ENCODE measurements around the gene SMIM1.

SMIM1 gene

DNA sequence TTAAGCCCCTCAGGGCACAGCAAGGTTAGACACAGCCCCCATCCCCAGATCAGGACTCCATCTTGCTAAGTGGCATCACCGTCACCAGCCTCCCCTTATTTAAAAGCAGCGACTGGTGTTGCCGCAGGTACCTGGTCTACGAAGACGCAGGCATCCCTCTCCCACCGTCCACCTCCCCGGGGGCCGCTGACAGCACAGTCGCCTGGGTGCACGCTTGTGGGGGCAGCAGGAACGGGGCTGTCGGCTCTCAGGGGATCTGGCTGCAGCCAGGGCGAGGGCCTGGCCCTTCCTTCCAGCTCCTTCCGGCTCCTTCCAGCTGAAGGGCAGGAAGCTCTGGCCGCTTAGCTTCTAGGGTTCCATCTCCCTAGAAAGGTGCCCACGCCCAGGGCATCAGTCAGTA is 37.9 kb upstream of the SMIM1 start:
- TF ChIP-seq, protein P1, sequence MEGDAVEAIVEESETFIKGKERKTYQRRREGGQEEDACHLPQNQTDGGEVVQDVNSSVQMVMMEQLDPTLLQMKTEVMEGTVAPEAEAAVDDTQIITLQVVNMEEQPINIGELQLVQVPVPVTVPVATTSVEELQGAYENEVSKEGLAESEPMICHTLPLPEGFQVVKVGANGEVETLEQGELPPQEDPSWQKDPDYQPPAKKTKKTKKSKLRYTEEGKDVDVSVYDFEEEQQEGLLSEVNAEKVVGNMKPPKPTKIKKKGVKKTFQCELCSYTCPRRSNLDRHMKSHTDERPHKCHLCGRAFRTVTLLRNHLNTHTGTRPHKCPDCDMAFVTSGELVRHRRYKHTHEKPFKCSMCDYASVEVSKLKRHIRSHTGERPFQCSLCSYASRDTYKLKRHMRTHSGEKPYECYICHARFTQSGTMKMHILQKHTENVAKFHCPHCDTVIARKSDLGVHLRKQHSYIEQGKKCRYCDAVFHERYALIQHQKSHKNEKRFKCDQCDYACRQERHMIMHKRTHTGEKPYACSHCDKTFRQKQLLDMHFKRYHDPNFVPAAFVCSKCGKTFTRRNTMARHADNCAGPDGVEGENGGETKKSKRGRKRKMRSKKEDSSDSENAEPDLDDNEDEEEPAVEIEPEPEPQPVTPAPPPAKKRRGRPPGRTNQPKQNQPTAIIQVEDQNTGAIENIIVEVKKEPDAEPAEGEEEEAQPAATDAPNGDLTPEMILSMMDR (IDR thresholded peaks at IDR 0.05) = no peak

DNA sequence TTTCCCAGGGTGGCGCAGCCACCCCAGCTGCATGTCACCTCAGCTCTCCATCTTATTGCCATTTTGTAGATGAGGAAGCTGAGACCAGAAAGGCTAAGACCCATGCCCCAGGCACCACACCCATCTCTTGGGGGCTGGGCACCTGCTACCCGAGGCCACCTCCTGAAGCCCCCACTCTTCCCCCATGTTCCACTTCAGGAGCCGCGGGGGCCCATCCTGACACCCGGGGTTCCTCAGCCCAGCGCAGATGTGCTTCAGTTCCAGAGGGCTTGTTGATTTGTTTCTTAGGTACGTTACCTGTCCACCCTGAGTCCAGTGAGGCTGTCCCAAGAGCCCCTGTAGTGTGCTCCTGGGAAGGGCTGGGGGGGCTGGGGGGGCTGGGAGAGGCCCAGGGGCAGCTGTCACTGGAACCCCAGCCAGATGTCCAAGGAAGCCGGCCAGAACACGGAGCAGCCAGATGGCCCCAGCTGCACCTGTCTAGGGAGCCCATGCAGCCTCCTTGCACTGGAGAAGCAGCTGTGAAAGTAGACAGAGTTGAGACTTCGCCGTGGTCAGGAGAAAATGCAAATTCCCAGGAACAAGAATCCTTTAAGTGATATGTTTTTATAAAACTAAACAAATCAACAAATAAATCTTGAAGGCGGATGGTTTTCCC is 37.4 kb upstream of the SMIM1 start:
- TF ChIP-seq, protein P1 (IDR thresholded peaks at IDR 0.05) = no peak

DNA sequence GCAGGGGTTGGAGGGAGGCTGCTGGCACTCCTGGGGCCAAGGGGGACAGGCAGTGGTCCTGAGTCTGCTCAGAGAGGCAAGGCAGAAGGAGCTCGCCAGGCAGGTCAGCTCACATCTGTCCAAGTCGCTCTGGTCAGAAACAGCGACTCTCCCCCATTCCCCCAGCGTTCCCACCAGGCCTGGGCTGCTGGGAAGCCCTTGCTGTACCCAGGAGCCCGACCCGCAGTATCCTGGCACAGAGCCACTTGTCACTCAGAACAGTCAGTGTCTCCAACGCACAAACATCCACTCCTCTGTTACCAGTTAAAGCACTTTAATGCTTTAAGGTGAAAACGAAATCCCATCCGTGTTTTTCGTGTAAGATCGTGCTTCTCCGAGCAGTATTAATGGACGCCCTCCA is 36.9 kb upstream of the SMIM1 start:
- TF ChIP-seq, protein P1 (IDR thresholded peaks at IDR 0.05) = no peak

DNA sequence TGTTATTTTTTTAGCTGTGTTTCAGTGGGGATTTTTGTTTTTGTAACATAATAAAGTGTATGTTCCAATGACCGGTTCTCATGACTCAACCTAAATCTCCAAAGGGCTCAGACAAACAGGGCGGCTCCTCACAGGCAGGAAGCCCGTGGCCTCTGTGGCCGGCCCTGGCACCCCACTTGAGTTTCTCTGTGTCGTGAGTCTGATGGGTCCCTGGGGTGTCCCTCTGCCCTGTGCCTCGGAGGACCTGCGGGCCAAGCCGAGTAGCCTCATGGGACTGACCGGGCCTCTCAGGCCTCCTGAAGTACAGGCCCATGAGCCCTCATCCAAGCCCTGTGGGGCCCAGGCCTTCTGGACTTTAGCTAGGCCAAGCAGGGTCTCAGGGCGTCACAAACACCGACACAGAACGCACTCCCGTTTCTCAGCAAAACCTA is 36.4 kb upstream of the SMIM1 start:
- TF ChIP-seq, protein P1 (IDR thresholded peaks at IDR 0.05) = no peak

DNA sequence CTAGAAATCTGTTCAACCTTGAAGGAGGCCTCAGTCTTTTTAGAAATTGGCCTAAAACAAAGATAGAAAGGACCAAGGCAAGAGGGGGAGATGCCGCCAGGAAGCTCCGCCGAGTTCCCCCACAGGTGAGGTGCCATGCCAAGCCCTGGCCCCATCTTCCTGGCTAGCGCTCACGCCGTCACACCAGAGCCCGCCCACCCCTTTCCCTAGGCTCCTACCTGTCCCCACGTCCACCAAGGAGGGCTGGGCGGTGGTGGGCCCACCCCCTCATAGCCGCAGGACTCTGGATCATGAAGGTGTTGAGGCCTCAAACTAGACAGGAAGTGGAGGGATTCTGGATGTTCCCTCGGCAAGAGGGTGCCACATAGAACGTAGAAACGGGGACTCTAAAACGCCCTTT is 35.8 kb upstream of the SMIM1 start:
- TF ChIP-seq, protein P1 (IDR thresholded peaks at IDR 0.05) = no peak

DNA sequence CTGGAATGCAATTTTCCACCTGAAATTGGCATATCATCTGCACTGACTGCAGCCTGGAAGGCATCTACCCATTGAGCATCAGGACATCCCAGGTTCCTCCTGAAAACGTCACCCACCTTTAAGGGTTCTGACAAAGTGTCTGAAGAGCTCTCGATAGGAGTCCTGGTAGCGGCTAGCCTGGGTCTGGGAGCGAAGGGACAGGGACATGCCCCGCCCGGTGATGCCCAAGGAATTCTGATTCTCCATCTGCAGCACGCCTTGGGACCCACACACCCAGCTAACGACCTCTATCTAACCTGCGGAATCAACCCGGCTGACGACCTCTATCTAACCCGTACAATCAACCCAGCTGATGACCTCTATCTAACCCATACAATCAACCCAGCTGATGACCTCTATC is 33.6 kb upstream of the SMIM1 start:
- TF ChIP-seq, protein P1 (IDR thresholded peaks at IDR 0.05) = no peak

DNA sequence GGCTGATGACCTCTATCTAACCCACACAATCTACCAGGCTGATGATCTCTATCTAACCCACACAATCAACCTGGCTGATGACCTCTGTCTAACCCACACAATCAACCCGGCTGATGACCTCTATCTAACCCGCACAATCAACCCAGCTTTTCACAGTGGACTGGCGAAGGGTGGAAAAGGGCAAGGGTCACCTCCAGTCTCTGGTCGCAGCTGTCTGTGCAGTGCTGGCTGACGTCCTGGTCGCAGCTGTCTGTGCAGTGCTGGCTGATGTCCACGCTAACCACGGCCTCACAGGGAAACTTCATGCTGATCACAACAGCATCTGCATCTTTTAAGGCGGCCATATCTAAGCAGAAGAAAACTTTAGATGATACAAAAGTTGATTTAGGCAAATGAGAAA is 32.5 kb upstream of the SMIM1 start:
- TF ChIP-seq, protein P1 (IDR thresholded peaks at IDR 0.05) = no peak

DNA sequence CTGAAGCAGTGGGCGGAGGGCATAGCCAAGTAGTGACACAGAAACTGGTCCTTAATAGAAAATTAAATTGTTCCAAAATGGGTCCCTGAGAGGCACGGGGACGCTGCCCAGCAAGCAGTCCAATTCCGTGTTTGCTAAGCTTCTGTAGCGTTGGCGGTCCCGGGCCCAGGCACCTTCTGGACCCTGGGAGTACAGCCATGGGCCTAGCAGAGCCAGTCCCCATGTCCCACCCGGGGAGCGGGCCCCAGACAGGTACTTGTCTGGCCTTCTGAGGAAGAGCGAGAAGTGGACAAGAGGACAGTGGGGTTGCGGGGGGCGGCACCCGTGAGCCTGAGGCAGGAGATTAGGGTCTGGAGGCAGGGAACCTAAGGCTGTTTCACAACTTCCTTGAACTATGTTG is 31.8 kb upstream of the SMIM1 start:
- TF ChIP-seq, protein P1 (IDR thresholded peaks at IDR 0.05) = no peak

Measured in LNCAP (cell line).